Peyer's patch (tissue), 4 donors: ENCODE measurements around the gene UACA. TPM values are rescaled to one million over a fixed set of nuclear protein-coding genes. Genes with fewer than 3 reads are reported as not detected.

ENCODE experiments used
- DNase-seq, 3 donors: peaks; one replicate each; pipeline ENCODE4 v3.0.0-alpha.2; 2017 to 2019
- H3K27ac ChIP-seq, 4 donors: fragments of 200-600 bp; sonication (generic); one replicate each; pipeline ENCODE4 v1.5.1; 2016 to 2019
- H3K27me3 ChIP-seq, 2 donors: fragments of 200-600 bp; sonication (generic); one replicate each; pipeline ENCODE4 v1.5.1; 2019
- H3K36me3 ChIP-seq, 3 donors: fragments of 200-600 bp; sonication (generic); one replicate each; pipeline ENCODE4 v1.5.1; 2016 to 2019
- H3K4me1 ChIP-seq, 4 donors: fragments of 200-600 bp; sonication (generic); one replicate each; pipeline ENCODE4 v1.5.1; 2016 to 2019
- H3K4me3 ChIP-seq, 4 donors: fragments of 200-600 bp; sonication (generic); 1 replicate in 3 of 4; 2 replicates in 1 of 4; pipeline ENCODE4 v1.5.1; 2016 to 2019; ENCODE audit warnings: mild to moderate bottlenecking in 1 of 4
- H3K9me3 ChIP-seq, 4 donors: fragments of 200-600 bp; sonication (generic); one replicate each; pipeline ENCODE4 v1.5.1; 2016 to 2019; ENCODE audit warnings: mild to moderate bottlenecking in 1 of 4
- POLR2A ChIP-seq, 2 donors: fragments of 450-650 bp; IDR thresholded peaks; one replicate each; pipeline ENCODE4 v1.5.1; 2017; ENCODE audit warnings: antibody characterized with exemption in 2 of 2, mild to moderate bottlenecking in 2 of 2, moderate library complexity in 2 of 2
- total RNA-seq, 4 donors: library from RNA; depleted of rRNA; stranded (reverse); fragments of >200 nt; gene quantifications; one replicate each; pipeline ENCODE4 v1.1.0, GENCODE V29; 2016
- TF ChIP-seq, protein P1 (sequence below), 6 experiments: fragments of 450-650 bp in 4 of 6; fragments of 200-600 bp in 2 of 6; sonication (generic) in 1 of 6; IDR thresholded peaks; one replicate each; pipeline ENCODE4 v1.5.1; 2017 to 2019; ENCODE audit warnings: antibody characterized with exemption in 6 of 6, mild to moderate bottlenecking in 3 of 6, moderate library complexity in 1 of 6

Gene UACA
- total RNA-seq, 4 donors from 2014 or later: 41.8 to 59.1 (median 46.9) TPM

DNA sequence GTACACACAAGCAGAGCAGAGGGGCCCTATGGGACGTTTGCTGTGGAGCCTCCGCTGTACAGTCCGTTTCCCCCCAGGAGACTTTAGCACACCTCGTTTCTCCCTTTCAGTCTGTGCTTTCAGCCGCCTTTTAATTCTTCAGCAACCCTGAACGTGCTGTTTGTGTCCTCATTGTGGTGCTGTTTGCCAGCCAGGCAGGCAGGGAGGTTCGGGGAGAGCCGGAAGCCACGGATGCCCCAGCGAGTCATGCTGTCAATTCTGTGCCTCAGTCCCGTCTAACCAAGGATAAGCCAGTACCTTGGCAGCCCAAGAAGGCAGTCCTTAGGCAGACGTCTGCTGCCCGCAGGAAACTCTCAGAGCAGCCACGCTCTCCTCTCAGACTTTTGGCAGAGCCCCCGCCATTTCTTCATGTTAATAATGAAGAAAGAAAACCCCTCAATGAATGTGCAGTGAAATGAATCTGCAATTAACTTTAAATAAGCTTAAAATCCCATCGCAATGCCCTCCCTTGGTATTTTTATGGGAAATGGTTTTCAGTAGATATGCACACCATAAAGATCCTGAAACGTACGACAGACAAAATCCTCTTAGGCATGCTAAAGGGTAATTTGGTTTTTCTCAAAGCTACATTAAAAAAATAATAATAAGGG lies 158.6 kb downstream of the UACA start:
- DNase-seq: no peak
- Histone ChIP-seq H3K27ac (no peak overlapping the region), H3K36me3 (no peaks in the 10 kb centered on the region), H3K27me3 (no peaks in the 10 kb centered on the region), H3K4me1 (peaks cover 0 to 13% (median 0%) of the 10 kb centered on the region in 4 donors), H3K4me3 (no peak overlapping the region), H3K9me3 (peaks cover 0 to 2% (median 0%) of the 10 kb centered on the region in 4 donors)
- TF ChIP-seq, protein P1, sequence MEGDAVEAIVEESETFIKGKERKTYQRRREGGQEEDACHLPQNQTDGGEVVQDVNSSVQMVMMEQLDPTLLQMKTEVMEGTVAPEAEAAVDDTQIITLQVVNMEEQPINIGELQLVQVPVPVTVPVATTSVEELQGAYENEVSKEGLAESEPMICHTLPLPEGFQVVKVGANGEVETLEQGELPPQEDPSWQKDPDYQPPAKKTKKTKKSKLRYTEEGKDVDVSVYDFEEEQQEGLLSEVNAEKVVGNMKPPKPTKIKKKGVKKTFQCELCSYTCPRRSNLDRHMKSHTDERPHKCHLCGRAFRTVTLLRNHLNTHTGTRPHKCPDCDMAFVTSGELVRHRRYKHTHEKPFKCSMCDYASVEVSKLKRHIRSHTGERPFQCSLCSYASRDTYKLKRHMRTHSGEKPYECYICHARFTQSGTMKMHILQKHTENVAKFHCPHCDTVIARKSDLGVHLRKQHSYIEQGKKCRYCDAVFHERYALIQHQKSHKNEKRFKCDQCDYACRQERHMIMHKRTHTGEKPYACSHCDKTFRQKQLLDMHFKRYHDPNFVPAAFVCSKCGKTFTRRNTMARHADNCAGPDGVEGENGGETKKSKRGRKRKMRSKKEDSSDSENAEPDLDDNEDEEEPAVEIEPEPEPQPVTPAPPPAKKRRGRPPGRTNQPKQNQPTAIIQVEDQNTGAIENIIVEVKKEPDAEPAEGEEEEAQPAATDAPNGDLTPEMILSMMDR (IDR thresholded peaks at IDR 0.05): no peak
- TF ChIP-seq POLR2A (IDR thresholded peaks at IDR 0.05): no peak

Other genes starting within 250 kb of the UACA start
- gene LARP6, start 90.6 kb upstream of the UACA start, total RNA-seq: 10 to 100 TPM in 1 of 4 donors, 1 to 10 TPM in 2, under 1 TPM in 1; 0.35 to 23.9 (median 6.0) TPM
- 1 to 10 TPM; 1.2 to 6.0 (median 2.1) TPM for gene THAP10, start 128.9 kb upstream of the UACA start, total RNA-seq
- 1 to 10 TPM in 3 of 4 donors, not detected in 1; 2.7 to 6.0 (median 4.4) TPM for gene LRRC49, start 129.3 kb upstream of the UACA start, total RNA-seq